OCI-LY7 (cell line): ENCODE measurements around the gene PPFIA2.
"Not testable (repeated sequence)": the region's sequence is repeated elsewhere in the genome, so short reads cannot be mapped to it uniquely, and the experiment has no call there.

Source experiments
- CTCF ChIP-seq: fragments of 200-600 bp; sonication (generic); conservative IDR thresholded peaks from 2 replicates; pipeline ENCODE4 v1.5.1; 2014; ENCODE audit warnings: mild to moderate bottlenecking, antibody characterized with exemption, low read length, moderate library complexity, mixed read lengths
- EZH2phosphoT487 ChIP-seq: fragments of 200-600 bp; sonication (generic); IDR thresholded peaks from 2 replicates; pipeline ENCODE4 v1.6.1; 2018; ENCODE audit warnings: low read depth, borderline replicate concordance, mild to moderate bottlenecking, mixed run types, antibody characterized with exemption, low read length, moderate library complexity, mixed read lengths

GRCh38 chr12:81590703-81591102, 168.4 kb downstream of the PPFIA2 start:
- TF ChIP-seq CTCF, EZH2phosphoT487: not testable (repeated sequence)
